DND-41 (cell line): ENCODE results near the gene PLXNC1.

Experiments used
- EZH2 ChIP-seq: IDR thresholded peaks from 3 replicates; pipeline ENCODE4 v1.6.1; 2012; ENCODE audit warnings: borderline replicate concordance, low read depth, mild to moderate bottlenecking, moderate library complexity, low read length, inconsistent platforms; ENCODE audit not compliant: severe bottlenecking
- TF ChIP-seq, protein P1 (sequence below): IDR thresholded peaks from 2 replicates; pipeline ENCODE4 v1.5.1; 2012; ENCODE audit warnings: borderline replicate concordance, low read length, moderate library complexity, mild to moderate bottlenecking; ENCODE audit not compliant: poor library complexity, severe bottlenecking; ENCODE audit errors: extremely low read depth

DNA sequence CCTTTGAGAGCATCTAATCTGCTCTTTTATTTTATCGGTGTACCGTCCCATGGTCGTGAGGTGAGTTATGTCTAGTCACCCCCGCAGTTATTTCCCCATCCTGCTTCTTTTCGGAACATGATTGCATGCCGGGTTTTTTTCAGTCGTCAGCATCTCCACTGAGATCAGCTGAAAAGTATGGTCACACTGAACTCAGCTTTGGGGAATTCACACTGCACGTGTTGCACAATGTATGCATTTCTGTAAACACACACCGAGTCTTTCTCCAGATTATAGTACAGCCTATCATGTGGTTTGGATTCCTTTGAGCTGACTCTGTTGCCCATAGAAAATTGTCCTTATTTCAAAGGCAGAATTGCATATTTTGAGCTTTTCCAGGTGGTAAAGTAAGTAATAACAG is 24.6 kb downstream of the PLXNC1 start:
- TF ChIP-seq, protein P1, sequence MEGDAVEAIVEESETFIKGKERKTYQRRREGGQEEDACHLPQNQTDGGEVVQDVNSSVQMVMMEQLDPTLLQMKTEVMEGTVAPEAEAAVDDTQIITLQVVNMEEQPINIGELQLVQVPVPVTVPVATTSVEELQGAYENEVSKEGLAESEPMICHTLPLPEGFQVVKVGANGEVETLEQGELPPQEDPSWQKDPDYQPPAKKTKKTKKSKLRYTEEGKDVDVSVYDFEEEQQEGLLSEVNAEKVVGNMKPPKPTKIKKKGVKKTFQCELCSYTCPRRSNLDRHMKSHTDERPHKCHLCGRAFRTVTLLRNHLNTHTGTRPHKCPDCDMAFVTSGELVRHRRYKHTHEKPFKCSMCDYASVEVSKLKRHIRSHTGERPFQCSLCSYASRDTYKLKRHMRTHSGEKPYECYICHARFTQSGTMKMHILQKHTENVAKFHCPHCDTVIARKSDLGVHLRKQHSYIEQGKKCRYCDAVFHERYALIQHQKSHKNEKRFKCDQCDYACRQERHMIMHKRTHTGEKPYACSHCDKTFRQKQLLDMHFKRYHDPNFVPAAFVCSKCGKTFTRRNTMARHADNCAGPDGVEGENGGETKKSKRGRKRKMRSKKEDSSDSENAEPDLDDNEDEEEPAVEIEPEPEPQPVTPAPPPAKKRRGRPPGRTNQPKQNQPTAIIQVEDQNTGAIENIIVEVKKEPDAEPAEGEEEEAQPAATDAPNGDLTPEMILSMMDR: no peak
- TF ChIP-seq EZH2: no peak
